GM18951 (cell line): Measurements from ENCODE around the gene SCAF8.

Experiments
- POLR2A ChIP-seq: IDR thresholded peaks from 4 replicates; pipeline ENCODE4 v1.6.1; 2011; ENCODE audit warnings: mild to moderate bottlenecking; ENCODE audit not compliant: insufficient read length, insufficient read depth; ENCODE audit errors: extremely low read depth
- in situ Hi-C: fragments of 300-500 bp; cut with MboI; formaldehyde crosslinking; loops from one replicate; pipeline ENCODE4 v1.12.0; 2022; ENCODE audit warnings: low sequenced_read_pairs, mixed read lengths, inconsistent platforms; ENCODE audit not compliant: unreplicated experiment

Gene SCAF8

DNA sequence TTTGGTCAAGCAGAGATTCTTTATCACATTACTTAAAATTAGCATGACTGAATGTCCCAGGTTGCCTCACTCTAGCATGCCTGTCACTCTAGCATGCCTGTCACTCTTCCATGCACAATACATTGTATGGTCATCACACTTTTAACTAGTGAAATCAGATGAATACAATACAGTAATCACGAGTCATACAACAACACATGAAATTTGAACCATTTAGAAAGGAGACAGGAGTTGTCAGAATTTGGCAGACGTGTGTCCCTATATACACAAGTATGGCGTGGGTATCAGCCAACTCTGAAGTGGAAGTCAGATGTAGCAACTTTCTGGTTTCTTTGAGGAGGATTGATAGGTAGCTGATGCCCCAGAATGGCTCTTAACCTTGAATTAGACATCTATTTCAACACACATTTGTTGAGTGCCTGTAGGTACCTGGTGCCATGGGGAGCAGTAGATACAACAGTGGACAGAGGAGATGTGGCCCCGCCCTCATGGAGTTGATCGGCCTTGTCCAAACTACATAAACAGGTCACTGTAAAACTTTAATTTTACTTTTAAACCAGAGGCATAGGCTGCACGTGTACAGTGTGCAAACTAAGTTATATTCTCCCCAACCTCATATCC lies 145.8 kb downstream of the SCAF8 start:
- TF ChIP-seq POLR2A, result no peak
- in situ Hi-C loops, result no loop called here

DNA sequence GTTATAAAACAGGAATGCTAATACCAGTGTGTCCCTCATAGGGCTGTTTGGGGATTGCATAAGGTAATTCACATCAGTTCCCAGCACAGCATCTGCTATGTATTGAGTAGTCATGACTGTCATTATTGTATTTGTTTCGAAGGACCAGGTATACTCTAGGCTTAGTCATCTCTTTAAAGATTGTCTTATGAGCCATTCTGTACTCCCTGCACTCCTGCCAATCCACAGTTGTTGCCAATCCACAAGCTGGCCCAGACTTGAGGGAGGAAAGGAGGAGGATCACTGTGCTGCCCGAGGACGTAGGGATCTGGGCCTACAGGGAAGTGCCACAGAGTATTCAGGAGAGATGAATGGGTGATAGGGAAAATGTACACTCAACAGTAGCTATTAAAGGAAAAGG lies 148.9 kb downstream of the SCAF8 start:
- TF ChIP-seq POLR2A, result no peak

More for the DNA sequence above, 148.9 kb downstream of the SCAF8 start:
- in situ Hi-C loops, result no loop called here
